Testis (tissue), 2 donors: ENCODE results near the gene KCNJ4.

ENCODE experiments used
- CTCF ChIP-seq, 3 experiments: fragments of 450-650 bp in 2 of 3; fragments of 200-600 bp in 1 of 3; sonication (generic) in 1 of 3; IDR thresholded peaks; one replicate each; pipeline ENCODE4 v1.5.1; 2016 to 2019; ENCODE audit warnings: antibody characterized with exemption in 3 of 3, mild to moderate bottlenecking in 2 of 3, moderate library complexity in 1 of 3
- POLR2A ChIP-seq: fragments of 450-650 bp; IDR thresholded peaks from one replicate; pipeline ENCODE4 v1.6.1; 2017; ENCODE audit warnings: antibody characterized with exemption, mild to moderate bottlenecking, moderate library complexity

- TF ChIP-seq CTCF (IDR thresholded peaks at IDR 0.05) (no peak), POLR2A (no peak)
These were observed 8.9 kb downstream of the KCNJ4 start for GRCh38 chr22:38446018-38446601.
